ENCODE measurements around the gene PDXK.

GRCh38 chr21:43740497-43741156, 21.7 kb downstream of the PDXK start:
- no peak for TF ChIP-seq CTCF (IDR thresholded peaks at IDR 0.05; ENCODE audit: control extremely low read depth in 1 of 3, insufficient read depth in 1 of 3, low read depth in 1 of 3, low read length in 3 of 3)
- TF ChIP-seq CREB1 (IDR thresholded peaks at IDR 0.05), result 0 out of 2 replicates have a peak, but pooled peaks have one; percentile 32
- TF ChIP-seq SRF (IDR thresholded peaks at IDR 0.05; ENCODE audit: low read depth, low read length), result no peak

Measured in H1 (cell line).